ENCODE measurements around the gene SALL3.

The SALL3 gene

DNA sequence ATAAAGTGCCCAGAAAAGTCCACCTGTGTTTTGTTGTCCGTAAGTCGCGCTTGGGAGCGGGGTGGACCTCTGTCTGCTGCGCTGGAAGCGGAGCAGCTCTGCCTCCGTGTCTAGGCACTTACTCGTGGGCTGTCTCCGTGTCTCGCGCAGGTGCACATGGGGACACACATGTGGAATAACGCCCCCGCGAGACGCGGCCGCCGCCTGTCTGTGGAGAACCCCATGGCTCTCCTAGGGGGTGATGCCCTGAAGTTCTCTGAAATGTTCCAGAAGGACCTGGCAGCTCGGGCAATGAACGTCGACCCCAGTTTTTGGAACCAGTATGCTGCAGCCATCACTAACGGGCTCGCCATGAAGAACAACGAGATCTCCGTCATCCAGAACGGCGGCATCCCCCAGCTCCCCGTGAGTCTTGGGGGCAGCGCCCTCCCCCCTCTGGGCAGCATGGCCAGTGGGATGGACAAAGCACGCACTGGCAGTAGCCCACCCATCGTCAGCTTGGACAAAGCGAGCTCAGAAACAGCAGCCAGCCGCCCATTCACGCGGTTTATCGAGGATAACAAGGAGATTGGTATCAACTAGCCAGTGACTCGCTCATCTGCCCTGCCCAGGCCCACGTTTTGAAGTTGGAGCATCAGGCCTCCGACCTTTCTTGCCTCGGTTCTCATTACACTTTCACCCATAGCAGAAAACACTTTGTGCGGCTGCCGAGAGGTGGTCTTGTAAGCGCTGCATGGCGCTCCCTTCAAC lies 17.3 kb downstream of the SALL3 start:
- FAIRE-seq: no peak
- DNase-seq (ENCODE audit: extremely low spot score, insufficient read length, low read depth): no peak

DNA sequence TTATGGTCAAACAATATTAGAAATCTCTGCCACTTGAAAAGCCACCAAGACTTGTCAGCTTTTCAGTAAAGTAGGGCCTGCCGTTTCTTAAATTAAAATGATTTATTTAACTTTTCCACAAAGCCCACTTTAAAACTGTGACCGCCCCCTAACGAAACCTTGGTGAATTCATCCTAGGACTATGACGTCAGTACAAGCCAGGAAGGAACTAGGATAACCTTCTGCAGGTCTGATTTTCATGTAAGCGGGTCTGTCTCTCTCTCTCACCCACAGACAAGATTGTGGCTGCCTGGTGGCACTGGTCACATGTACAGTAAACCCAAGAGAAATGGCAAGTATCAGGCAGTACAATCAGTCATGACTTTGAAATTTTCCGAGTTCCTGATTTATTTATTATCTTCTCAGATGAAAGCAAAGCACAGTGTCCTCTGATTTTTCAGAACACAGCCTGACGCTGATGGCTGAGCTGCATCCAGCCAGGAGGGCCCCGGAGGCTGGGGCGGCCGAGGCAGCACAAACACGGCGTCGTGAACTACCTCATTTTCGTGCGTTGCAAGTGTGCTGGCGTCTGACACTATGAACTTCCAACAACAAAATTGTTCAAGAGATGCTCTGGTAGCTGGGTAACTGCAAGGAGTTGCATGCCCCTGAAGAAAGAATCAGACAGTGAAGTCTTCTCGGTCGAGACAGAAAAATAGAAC lies 18.9 kb downstream of the SALL3 start:
- FAIRE-seq (no peak), DNase-seq (ENCODE audit: extremely low spot score, insufficient read length, low read depth) (no peak)

DNA sequence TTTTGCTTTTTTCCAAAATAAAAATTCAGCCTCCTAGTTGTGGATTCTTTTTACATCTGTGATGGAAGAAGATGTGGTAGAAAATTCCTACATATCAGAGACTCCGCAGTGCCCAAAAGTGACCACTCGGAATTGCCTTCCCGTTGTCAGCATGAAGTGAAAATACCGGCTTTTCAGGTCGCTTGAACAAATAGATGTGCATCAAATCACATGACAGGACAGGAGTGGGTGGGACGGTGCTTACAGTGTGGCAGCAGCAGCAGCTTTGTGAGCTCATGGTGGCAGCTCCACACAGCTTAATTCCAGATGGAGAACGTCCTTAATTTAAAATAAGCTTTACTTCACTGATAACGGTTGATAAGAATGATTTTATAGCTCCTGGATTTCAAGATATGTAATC lies 20.3 kb downstream of the SALL3 start:
- FAIRE-seq (no peak), DNase-seq (ENCODE audit: extremely low spot score, insufficient read length, low read depth) (no peak)

DNA sequence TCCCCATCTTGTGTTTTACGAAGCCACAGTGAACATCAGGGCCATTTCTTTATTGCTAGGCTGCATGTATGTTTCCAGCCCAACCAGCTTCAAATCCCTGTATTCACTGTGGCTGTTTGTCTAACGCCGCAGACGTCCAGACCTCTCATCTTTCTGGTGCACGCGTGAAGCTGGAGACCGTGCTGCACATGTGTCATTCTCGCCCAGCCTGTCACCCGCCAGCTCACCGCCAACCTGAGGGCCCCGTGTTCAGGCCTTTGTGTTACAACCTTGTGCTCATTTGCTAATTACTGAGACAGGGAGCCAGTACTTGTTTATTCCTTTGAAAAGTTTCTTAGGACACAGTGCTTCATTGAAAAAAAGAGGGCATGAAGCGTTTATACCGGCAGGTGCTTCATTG lies 21.4 kb downstream of the SALL3 start:
- no peak for DNase-seq (ENCODE audit: extremely low spot score, insufficient read length, low read depth)
- FAIRE-seq: no peak

DNA sequence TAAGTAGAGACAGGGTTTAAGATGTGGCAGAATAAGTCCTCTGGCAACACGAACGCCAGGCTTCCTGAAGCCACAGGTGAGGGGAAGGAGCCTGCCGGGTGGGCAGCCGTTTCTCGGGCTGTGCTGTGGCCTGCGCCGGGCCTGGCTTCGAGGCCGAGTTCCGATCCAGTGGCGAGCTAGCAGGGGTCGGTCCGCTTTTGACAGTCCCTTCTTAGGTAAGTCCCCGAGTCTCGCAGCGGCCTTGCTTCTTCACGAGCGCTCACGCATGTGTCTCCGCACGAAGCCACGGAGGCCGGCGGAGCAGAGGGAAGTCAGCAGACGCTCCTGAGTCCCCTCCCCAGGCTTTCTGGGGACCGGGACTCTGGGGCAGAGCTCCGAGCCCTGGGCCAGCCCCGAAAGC lies 26.0 kb downstream of the SALL3 start:
- FAIRE-seq (no peak), DNase-seq (ENCODE audit: extremely low spot score, insufficient read length, low read depth) (no peak)

DNA sequence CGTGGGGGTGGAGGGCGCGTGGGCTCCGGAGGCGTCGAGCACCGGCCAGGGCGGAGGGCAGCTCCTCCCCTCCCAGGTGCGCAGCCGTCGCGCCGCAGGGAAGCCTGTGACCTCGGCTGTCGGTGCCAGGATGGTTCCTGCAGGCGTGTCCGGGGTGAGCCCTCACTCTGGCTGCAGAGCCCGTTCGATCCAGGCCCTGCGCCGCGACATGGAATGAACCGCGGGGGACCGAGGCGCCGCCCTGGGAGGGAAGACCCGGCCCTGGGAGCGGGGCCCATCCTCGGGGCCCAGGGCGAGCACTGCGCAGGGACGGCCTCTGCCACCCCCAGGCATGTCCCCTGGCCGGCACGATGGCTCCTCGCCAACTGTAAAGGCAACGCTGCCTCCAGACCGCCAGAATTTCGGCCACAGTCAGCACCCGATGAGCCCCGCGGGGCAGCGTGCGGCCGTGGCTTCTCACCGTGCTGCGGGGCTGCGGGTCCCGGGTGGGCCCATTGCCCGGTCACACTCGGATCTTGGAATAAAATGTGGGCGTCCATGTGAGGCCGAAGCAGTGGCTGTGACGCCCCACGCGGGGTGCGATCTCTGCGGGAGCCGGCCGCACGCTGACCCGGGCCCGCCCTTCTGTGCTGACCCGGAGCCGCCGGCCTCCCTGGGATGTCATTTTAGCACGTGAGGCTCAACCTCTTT lies 26.6 kb downstream of the SALL3 start:
- no peak for FAIRE-seq
- no peak for DNase-seq (ENCODE audit: extremely low spot score, insufficient read length, low read depth)

DNA sequence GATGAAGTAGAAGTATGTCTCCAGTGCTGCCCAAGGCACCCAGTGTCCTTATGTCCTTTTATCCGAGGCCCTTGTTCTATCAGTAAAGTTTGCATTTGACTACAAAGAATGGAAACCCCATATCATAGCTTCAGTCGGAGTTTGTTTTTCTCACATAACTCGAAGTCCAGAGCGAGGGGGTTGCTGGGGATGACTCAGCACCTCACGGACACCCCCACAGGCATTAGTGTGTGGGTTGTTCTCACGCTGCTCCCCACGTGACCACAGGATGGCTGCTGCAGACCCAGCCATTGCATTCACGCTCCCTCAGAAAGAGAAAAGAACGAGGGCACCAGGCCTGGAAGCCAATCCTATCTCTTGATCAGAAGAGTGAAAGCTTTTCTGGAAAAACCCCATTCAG lies 27.8 kb downstream of the SALL3 start:
- DNase-seq (ENCODE audit: extremely low spot score, insufficient read length, low read depth): no peak
- no peak for FAIRE-seq

DNA sequence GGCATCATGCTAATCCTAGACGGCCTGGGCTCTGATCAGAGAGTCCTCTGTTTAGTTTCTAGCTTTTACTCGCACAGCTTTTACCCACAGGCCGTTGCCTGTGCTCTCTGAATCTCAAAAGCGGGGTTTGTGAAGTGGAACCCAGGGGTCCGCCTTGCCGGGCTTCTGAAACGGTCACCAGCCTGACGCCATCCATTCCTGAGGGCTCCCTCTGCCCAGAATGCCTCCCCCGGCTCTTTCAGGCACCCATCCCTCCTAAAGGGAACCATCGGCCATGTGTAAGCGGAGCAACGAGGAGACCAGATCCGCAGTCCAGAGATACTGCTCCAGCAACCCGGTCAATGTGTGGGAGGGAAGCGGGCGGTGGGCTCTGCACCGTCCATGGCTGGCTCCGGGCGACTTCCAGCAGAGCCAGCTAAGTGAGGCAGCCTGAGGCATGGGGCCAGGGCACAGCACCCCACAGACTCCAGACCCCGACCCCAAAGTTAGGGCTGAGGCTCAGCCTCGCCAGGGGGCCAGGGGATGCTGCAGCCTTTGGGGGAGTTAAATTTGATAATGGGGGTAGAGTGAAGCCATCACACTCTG lies 28.8 kb downstream of the SALL3 start:
- FAIRE-seq (no peak), DNase-seq (ENCODE audit: extremely low spot score, insufficient read length, low read depth) (no peak)

DNA sequence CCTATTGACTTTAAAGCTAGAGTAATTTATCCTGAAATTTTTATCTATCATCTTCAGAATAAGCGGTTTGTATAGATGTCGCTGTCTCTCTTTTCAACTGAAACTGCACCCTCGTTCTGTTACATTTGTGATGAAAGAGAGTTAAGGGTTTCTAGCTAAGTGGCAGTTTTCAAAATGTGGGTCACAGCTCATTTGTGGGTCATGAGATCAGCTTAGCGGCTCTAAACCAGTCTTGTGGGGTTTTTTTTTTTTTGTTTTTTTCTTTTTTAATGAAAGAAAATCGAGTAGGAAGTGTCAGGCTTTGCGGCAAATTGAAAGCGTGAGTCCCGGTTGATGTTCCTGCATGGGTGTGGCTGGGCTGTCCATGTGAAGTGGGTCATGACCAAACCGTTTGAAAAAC lies 31.2 kb downstream of the SALL3 start:
- no peak for FAIRE-seq
- DNase-seq (ENCODE audit: extremely low spot score, insufficient read length, low read depth): no peak

DNA sequence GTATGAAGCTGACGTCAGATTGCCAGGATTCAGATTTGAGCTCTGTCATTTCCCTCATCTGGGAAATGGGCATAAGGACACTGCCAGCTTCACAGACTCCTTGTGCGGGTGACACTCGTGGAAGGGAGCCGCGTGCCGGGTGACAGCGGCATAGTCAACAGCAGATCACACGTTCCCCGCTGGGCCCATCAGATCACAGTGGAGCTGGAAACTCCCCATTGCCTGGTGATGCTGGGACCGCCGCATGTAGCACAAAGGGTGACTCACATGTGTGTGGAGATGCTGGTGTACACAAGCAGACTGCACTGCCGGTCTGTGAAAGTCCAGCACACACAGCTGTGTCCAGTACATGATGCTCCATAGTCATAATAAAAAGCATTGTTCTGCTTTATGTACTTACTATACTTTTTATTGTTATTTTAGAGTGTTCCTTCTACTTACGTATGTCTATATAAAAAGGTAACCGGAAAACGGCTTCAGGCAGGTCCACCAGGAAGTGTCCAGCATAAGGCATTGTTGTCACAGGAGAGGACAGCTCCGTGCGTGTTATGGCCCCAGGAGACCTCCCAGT lies 31.8 kb downstream of the SALL3 start:
- FAIRE-seq: no peak
- no peak for DNase-seq (ENCODE audit: extremely low spot score, insufficient read length, low read depth)

DNA sequence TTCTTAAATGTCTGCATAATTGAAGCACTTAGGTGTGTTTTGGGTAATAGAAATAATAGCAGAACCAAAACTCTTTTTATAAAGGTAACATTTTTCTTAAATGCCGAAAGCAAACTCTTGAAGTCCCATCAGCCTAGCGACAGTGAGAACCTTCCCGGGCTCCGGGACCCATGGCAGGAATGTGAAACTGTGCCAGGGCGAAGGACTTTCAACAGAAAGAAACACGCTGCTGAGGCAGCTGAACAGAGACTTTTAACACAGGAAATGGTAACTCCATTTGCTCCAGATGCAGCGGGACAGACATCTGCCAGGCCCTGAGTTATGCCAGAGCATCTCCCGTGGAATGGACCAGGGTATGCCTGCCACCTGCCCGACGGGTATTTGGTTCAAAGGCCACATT lies 34.3 kb downstream of the SALL3 start:
- no peak for FAIRE-seq
- DNase-seq (ENCODE audit: extremely low spot score, insufficient read length, low read depth): no peak

DNA sequence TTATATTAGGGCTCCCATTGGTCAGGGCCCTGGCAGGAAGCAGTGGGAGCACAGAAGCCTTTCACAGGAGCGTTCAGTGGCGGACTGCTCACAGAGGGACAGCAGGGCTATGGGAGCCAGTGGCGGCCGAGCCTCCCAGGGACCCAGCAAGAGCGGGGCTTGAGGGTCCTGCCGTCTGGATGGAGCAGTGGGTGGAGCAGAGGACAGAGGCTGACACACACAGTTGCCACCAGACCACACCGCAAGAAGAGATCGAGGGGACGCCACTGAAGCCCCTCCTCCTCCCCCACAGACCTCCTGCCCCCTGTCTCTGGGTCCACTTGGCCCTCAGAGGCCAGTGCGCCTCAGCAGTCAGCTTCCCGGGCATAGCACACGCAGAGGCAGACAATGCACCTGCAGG lies 39.3 kb downstream of the SALL3 start:
- DNase-seq (ENCODE audit: extremely low spot score, insufficient read length, low read depth) (no peak), FAIRE-seq (no peak)

DNA sequence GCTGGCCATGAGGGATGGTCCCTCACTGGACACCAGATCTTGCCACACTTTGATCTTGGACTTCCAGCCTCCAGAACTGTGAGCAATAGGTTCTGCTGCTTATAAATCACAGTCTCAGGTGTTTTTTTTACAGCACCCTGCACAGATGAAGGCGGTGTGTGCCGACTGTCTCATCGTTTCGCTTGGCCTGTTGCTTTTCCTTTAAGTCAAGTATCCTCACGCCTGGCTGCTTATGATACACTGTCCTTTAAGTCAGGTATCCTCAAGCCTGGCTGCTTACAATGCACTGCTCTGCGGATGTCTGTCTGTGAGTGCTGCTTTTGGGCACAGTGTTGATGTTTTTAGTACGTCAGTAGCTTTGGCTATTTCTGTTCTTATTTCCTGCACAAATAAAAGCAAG lies 40.3 kb downstream of the SALL3 start:
- FAIRE-seq (no peak), DNase-seq (ENCODE audit: extremely low spot score, insufficient read length, low read depth) (no peak)

DNA sequence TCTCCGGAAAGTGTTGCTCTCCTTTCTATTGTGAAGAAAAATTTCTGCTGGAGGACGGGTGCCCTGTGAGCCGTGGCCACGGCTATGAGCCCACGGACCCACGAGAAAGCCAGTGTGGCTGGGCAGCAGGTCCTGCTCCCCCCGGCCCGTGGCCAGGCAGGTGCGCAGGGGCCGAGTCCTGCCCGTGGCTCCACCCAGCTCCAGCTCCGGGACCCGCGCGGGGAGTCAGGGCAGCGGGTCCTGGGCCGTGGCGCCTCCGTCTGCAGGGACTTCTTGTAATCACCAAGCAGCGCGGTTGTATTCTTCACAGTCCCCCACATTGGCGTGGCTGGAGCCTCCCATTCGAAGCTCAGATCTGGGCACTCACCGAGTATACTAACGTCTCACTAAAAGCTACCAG lies 43.0 kb downstream of the SALL3 start:
- FAIRE-seq: no peak

DNA sequence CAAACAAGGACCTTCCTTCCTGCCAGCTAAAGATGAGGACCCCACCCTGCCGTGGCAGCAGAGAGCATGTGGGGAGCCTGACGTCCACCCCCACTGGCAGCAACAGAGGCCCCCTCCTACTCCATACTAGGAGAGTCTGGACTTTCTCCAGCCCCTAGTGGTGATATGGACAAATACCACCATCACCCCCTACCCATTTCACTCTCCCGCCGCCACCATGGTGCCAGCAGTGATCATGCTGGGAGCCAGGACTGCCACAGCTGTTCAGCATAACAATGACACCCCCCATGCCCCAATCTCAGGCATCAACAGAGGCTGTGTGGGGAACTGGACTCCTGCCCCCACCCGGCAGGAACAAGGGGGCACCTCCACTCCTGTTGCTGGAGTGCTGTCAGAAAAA lies 46.9 kb downstream of the SALL3 start:
- FAIRE-seq: no peak
- no peak for DNase-seq (ENCODE audit: extremely low spot score, insufficient read length, low read depth)

More for the DNA sequence above, 43.0 kb downstream of the SALL3 start:
- DNase-seq (ENCODE audit: extremely low spot score, insufficient read length, low read depth): no peak

DNA sequence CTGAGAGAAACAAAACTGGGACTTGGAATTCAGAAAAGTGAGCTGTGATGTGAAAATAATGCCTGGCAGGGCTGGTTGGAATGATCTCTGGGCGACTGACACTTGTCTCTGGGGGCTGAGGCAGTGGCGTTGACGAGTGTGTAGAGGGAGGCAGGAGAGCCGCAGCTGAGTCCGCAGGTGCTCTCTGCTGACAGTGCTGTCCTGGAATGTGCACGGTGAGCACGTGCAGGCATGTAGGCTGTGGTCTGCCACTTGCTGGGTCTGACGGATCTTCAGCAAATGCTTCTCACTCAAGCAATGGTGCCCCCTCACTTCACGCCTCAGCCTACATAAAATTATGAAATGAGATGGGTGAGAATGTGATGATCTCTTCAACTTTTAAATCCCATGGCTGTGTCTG lies 51.1 kb downstream of the SALL3 start:
- DNase-seq (ENCODE audit: extremely low spot score, insufficient read length, low read depth) (no peak), FAIRE-seq (no peak)

DNA sequence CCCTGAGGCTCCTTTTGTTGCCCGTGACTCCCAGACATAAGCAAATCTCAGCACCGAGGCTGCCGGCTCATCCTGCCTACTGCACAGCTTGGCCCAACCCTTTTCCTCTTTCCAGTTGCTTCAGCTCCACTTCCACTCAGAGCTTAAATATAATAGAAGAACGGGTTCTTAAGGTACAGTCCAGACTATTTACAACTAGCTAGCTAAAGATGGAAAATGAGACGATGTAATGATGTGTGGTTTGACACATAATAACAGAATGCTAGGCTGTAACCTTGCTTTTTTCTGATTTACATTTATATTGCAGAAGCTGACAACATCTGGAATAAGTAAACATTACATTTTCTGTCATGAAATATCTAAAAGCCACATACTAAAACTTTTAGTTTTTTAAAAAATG lies 62.7 kb downstream of the SALL3 start:
- FAIRE-seq (no peak), DNase-seq (ENCODE audit: extremely low spot score, insufficient read length, low read depth) (no peak)

DNA sequence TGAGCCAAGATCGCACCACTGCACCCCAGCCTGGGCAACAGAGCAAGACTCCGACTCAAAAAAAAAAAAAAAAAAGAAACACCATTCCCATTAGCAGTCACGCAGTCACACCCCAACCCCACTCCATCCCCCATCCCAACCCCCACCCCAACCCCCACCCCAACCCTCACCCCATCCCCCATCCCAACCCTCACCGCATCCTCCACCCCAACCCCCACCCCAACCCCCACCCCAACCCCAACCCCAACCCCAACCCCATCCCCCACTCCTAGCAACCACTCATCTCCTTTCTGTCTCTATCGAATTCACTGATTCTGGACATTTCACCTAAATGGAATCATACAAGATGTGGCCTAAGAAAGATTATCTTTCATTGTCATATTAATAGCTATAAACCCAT lies 63.7 kb downstream of the SALL3 start:
- DNase-seq (ENCODE audit: extremely low spot score, insufficient read length, low read depth) (no peak), FAIRE-seq (no peak)

DNA sequence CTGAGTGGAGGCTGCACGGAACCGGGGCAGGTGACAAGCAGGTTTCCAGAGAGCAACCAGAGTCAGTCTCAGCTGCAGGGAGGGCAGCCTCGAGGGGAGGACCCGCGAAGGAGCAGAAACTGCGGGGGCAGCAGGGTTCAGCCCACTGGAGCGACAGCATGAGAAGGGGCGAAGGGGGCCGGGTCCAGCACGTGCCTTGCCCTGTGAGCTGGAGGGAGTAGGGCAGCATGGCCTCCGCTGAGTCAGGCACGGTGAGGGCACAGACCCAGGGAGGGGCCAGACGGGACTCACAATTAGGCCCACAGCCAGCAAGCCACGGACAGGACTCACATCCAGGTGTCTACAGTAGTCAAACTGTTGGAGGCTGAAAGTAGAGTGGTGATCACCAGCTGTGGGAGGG lies 66.9 kb downstream of the SALL3 start:
- DNase-seq (ENCODE audit: extremely low spot score, insufficient read length, low read depth) (no peak), FAIRE-seq (no peak)

DNA sequence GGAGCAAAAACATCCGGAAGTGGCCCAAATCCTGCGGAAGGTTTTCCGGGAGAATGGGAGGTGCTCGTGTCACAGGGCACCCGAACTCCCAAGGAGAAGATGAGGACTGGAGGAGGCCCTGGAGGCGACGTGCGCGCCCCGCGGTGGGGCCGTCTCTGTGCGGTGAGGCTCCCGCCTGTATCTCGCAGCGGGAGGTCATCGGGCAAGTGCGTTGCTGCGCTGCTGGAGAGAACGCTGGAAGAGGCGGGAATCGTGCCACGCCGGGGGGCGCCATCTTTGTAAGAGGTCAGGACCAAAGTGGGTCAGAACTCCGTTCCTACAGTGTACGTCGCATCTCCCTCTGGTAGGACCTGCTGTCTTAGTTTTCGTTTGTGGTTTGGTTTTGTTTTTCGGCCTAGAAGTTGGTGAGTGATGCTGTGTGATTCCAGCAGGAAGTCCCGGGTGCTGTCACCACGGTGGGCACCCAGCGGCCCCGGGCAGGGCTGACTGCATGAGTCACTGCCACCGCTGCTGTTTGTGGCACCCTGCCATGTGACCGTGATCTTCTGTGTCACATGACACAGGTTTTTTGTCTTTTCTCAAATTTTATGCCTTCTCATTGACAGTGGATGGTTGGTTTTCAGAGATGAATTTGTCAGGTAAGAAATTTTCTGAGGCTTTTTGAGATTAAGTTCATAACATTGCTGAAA lies 68.1 kb downstream of the SALL3 start:
- DNase-seq (ENCODE audit: extremely low spot score, insufficient read length, low read depth) (no peak), FAIRE-seq (no peak)
